NB4 (cell line): ENCODE measurements around the gene PRSS21.
A peak's percentile ranks its signal among the peaks of the same experiment; 100 is the strongest.

Experiments used
- DNase-seq: peaks from one replicate; pipeline ENCODE4 v3.0.0; 2010; ENCODE audit warnings: low read depth
- H3K4me3 ChIP-seq: one replicate; pipeline ENCODE4 v1.5.1; 2011; ENCODE audit warnings: mild to moderate bottlenecking, low read depth, low read length, moderate library complexity
- MYC ChIP-seq: IDR thresholded peaks from 2 replicates; pipeline ENCODE4 v1.6.1; 2011; ENCODE audit warnings: low read depth, low read length
- POLR2A ChIP-seq: IDR thresholded peaks from 2 replicates; pipeline ENCODE4 v1.6.1; 2011; ENCODE audit warnings: mild to moderate bottlenecking; ENCODE audit not compliant: insufficient read length; ENCODE audit errors: extremely low read depth
- TF ChIP-seq, protein P1 (sequence below): IDR thresholded peaks from one replicate; pipeline ENCODE4 v1.5.1; 2012; ENCODE audit warnings: low read depth, low read length
- TF ChIP-seq, protein P2 (sequence below): IDR thresholded peaks from 2 replicates; pipeline ENCODE4 v1.6.1; 2011; ENCODE audit warnings: low read depth, low read length

Gene PRSS21

DNA sequence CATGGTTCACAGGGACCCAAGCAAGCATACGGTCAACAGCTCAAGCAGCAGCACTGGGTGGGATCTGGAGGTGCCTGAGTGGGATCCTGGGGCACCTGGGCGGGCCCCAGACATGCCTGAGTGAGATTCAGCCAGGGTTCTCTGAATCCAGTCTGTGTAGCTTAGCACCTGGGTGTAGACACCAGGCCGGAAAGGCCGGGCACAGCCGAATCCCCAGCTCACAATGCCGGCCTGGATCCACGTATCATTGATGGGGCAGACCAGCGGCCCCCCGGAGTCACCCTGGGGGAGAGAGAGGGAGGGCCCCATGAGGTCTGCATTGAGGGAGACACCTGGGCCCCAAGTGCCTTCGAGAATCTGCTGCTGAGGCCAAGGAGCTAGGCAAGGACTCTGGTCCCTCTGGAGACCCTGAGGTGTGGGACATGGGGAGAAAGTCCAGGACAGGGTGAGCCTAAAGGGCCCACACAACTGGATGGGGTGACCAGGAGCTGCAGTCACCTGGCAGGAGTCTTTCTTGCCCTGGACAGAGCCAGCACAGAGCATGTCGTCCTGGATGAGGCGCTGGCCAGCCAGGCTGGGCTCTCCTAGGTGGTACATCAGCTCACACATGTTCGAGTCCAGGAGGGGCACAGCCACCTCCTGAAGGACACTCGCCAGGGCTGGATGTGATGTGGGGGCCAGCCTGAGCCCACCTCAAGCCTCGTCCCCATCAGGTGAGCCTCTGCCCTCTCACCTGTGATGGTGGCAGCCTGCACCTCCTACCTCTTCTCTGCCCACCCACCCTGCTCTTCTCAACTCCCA, 22.8 kb downstream of the PRSS21 start:
- TF ChIP-seq, protein P1, sequence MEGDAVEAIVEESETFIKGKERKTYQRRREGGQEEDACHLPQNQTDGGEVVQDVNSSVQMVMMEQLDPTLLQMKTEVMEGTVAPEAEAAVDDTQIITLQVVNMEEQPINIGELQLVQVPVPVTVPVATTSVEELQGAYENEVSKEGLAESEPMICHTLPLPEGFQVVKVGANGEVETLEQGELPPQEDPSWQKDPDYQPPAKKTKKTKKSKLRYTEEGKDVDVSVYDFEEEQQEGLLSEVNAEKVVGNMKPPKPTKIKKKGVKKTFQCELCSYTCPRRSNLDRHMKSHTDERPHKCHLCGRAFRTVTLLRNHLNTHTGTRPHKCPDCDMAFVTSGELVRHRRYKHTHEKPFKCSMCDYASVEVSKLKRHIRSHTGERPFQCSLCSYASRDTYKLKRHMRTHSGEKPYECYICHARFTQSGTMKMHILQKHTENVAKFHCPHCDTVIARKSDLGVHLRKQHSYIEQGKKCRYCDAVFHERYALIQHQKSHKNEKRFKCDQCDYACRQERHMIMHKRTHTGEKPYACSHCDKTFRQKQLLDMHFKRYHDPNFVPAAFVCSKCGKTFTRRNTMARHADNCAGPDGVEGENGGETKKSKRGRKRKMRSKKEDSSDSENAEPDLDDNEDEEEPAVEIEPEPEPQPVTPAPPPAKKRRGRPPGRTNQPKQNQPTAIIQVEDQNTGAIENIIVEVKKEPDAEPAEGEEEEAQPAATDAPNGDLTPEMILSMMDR, result no peak
- TF ChIP-seq MYC (no peak), POLR2A (no peak)
- TF ChIP-seq, protein P2, sequence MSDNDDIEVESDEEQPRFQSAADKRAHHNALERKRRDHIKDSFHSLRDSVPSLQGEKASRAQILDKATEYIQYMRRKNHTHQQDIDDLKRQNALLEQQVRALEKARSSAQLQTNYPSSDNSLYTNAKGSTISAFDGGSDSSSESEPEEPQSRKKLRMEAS, result no peak
- H3K4me3 ChIP-seq, result no peak overlapping the region
- DNase-seq, result no peak

DNA sequence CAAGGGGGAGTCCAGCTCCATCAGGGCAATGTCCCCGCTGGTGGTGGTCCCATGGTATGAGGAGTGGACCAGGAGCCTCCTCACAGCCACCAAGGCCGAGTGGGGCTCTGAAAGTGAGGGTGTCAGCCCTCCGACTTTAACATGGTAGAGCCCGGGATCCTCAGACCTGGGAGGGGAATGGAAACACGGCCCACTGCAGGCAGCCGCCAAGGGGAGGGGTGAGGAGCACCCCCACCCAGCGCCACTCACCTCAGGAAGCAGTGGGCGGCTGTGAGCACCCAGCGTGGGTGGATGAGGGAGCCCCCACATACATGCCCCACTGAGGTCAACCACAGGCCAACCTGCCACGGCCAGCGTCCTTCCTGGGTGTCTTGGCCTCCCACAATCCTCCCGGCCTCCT, 23.9 kb downstream of the PRSS21 start:
- H3K4me3 ChIP-seq, result no peak overlapping the region
- TF ChIP-seq MYC, result no peak
- TF ChIP-seq, protein P1, result no peak
- no peak for TF ChIP-seq POLR2A
- TF ChIP-seq, protein P2, result no peak
- no peak for DNase-seq

- no peak for DNase-seq
- H3K4me3 ChIP-seq, result no peak overlapping the region
- TF ChIP-seq MYC (no peak), POLR2A (no peak)
- TF ChIP-seq, protein P1, result no peak
- TF ChIP-seq, protein P2, result no peak
Observed at GRCh38 chr16:2841606-2842339, 24.7 kb downstream of the PRSS21 start.

DNA sequence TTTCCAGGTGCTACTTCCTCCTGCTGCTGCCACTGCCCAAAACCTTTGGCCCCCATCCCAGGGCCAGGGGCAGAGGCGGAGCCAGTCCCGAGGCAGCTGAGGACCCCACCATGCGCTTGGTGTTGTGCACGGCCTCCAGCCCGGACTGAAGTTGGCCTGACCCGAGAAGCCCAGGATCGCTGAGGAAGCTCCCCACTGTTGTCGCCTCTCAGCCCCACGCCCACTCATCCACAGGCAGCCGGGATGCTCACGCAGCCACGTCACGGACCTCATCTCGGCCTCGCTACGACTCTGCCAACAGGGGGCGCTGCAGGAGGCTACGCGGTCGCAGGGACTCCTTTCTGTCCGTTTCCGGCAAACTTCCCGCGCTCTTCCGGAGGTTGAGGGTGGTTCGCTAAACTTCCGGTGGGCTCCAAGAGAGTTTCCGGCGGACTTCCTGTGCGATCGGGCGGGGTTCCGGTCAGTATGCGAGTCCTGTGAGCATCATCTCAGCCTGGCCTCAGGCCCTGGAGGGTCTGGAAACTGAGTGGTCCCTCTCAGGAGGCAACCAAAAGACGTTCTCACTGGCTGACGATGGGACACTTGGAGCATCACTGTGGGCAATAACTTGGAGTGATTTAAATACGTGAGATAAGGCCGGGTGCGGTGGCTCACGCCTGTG, 25.4 kb downstream of the PRSS21 start:
- DNase-seq, result peak; percentile 34
- no peak overlapping the region for H3K4me3 ChIP-seq
- TF ChIP-seq, protein P2, result no peak
- TF ChIP-seq, protein P1, result peak; percentile 52

DNA sequence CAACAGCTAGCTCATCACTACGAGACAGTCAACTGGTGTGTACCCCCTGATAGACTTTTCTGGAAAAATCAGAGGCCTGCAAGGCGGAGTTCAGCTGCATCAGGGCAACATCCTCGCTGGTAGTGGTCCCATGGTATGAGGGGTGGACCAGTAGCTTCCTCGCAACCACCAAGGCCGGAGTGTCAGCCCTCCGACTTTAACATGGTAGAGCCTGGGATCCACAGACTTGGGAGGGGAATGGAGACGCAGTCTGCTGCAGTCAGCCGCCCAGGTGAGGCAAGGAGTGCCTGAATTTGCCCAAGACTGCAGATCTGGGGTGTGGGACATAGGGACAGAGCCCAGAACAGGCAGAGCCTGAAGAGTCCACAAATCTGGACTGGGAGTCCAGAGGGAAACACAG, 26.5 kb downstream of the PRSS21 start:
- no peak overlapping the region for H3K4me3 ChIP-seq
- TF ChIP-seq POLR2A (no peak), MYC (no peak)
- TF ChIP-seq, protein P2, result no peak
- TF ChIP-seq, protein P1, result no peak
- DNase-seq, result no peak
